Measurements from ENCODE around the gene ENDOV. TPM values are rescaled to one million over a fixed set of nuclear protein-coding genes. Genes with fewer than 3 reads are reported as not detected.

The ENDOV gene
- total RNA-seq, 4 donors from 2014 or later = 13.2 to 72.6 (median 36.8) TPM

DNA sequence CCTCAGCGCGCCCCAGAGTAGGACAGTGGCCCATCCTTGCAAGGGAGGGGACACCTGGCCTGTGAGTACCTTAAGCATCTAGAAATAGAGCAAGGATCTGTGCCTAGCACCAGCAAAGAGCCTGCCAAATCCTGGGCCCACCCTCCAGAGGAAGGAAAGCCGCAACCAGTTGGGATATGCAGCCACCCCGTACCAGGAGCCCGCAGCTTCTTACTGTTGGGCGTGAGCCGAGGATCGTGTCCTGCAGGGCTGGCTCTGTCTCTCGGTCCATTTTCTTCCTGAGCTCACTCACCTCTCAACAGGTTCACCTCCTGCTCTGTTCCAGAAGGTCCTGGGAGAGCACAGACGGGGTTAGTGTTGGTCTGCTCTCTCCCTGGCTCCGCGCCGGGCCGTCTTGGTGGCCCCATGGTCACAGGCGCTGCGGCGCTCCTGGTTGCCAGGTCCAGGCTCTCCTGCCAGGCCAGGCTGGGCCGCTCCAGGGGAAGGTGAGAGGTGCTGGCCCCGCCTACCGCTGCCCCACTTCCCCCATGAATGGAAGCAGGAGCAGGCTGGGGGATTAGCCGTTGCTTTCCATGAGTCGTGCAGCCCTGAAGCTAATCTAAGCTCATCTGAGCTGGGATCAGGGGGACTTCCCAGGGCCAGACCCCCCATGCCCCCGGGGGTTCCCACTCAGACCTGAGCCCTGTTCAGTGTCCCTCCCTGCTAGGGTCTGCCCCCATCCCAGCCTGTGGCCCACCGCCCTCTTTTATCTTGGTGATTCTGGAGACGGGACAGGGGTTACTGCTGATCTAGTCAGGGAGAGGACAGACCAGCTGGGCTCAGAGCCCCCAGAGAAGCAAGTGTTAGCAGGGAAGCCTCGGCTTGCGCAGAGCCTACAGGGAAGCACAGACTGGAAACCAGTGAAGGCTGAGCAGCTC is 12.7 kb downstream of the ENDOV start:
- no peak overlapping the region for H3K27ac ChIP-seq
- H3K9me3 ChIP-seq = no peaks in the 10 kb centered on the region
- TF ChIP-seq, protein P1, sequence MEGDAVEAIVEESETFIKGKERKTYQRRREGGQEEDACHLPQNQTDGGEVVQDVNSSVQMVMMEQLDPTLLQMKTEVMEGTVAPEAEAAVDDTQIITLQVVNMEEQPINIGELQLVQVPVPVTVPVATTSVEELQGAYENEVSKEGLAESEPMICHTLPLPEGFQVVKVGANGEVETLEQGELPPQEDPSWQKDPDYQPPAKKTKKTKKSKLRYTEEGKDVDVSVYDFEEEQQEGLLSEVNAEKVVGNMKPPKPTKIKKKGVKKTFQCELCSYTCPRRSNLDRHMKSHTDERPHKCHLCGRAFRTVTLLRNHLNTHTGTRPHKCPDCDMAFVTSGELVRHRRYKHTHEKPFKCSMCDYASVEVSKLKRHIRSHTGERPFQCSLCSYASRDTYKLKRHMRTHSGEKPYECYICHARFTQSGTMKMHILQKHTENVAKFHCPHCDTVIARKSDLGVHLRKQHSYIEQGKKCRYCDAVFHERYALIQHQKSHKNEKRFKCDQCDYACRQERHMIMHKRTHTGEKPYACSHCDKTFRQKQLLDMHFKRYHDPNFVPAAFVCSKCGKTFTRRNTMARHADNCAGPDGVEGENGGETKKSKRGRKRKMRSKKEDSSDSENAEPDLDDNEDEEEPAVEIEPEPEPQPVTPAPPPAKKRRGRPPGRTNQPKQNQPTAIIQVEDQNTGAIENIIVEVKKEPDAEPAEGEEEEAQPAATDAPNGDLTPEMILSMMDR (IDR thresholded peaks at IDR 0.05) = no peak
- no peak for TF ChIP-seq POLR2A (IDR thresholded peaks at IDR 0.05)

DNA sequence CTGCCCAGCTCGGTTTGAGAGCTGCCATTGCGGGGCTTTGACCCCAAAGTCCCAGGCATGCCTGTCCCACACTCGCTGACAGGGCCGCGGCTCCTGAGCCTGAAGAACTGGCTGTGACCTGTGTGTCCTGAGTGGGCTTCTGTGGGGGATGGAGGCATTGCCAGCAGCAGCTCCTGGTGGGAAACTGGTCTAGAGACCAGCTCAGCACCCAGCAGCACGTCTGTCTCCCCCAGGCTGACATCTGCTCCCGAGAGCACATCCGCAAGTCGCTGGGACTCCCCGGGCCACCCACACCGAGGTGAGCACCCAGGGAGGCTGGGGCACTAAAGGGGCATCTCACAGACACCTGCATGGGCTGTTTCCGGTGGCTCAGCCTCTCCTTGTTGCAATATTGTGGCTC is 13.4 kb downstream of the ENDOV start:
- TF ChIP-seq POLR2A (IDR thresholded peaks at IDR 0.05) = no peak
- TF ChIP-seq, protein P1 (IDR thresholded peaks at IDR 0.05) = no peak
- no peaks in the 10 kb centered on the region for H3K27me3 ChIP-seq
- H3K36me3 ChIP-seq = no peaks in the 10 kb centered on the region
- no peak overlapping the region for H3K4me3 ChIP-seq
- H3K9me3 ChIP-seq = no peaks in the 10 kb centered on the region
- DNase-seq = peak in 1 of 3 donors; percentile 46
- no peak overlapping the region for H3K27ac ChIP-seq
- peaks cover 0 to 10% (median 0%) of the 10 kb centered on the region in 4 donors for H3K4me1 ChIP-seq

More for the DNA sequence above, 12.7 kb downstream of the ENDOV start:
- Histone ChIP-seq H3K36me3 (no peaks in the 10 kb centered on the region), H3K4me1 (peaks cover 0 to 10% (median 0%) of the 10 kb centered on the region in 4 donors), H3K4me3 (no peak overlapping the region), H3K27me3 (no peaks in the 10 kb centered on the region)
- DNase-seq = peak in 1 of 3 donors; percentile 27

DNA sequence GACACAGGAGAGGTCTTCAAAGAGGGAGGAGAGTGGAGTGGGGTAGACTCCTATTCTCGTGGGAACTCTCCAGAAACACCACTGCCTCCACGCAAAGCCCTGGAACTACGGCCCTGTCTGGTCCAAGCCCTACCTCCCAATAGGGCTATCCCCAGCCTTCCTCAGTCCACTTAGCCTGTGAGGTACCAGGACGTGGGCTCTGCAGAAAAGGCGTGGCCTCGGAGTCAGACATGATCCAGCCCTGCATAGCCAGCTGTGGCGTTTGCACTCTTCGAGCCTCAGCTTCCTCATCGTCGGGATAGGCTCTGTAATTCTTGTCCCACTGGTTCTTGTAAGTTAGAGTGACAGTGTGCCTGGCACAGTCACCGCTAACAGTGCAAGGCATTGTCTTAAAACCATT is 13.8 kb downstream of the ENDOV start:
- TF ChIP-seq, protein P1 (IDR thresholded peaks at IDR 0.05) = no peak
- no peak for TF ChIP-seq POLR2A (IDR thresholded peaks at IDR 0.05)
- Histone ChIP-seq H3K27ac (no peak overlapping the region), H3K27me3 (no peaks in the 10 kb centered on the region), H3K9me3 (no peaks in the 10 kb centered on the region), H3K36me3 (no peaks in the 10 kb centered on the region), H3K4me3 (no peak overlapping the region), H3K4me1 (peaks cover 0 to 10% (median 0%) of the 10 kb centered on the region in 4 donors)
- peak in 1 of 3 donors; percentile 39 for DNase-seq

DNA sequence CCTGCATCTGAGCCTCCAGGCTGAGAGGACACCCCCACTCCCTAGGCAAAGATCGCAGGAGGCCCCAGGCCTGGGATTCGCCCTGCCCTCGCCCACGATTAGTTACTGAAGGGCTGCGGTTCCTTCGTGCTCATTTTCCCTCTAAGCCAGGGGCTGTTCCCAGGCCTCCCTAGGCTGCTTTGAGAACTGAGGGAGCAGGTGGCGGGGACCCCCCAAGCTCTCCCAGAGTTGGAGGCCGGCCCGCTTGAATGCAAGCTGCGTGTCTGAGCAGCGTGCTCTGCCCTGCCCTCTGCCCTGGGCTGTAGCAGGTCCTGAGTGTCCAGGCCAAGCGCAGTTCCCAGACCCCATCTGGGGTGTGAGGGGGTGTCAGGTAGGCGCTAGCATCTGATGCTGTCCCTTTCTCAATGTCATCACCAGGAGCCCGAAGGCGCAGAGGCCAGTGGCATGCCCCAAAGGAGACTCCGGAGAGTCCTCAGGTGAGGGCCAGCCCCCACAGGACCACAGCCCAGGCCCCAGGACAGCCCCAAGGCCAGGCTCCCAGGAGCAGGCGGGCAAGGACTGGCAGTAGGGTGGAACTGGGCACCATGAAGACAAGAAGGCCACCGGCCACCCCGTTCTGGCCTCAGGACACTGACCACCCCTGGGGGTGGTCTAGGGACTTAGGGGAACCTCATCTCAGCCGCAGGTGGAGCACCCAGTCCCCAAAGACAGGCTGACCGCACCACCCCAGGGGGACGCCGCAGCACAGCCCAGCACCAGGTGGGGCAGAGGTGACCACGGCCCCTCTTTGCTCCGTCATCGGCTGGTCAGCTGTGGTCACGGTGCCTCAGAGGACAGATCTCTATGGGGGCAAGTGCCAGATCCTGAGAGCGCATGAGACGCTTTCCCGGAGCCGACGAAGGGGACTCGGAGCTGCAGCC is 14.6 kb downstream of the ENDOV start:
- Histone ChIP-seq H3K36me3 (no peaks in the 10 kb centered on the region), H3K27ac (no peak overlapping the region), H3K27me3 (no peaks in the 10 kb centered on the region), H3K4me3 (no peak overlapping the region), H3K9me3 (no peaks in the 10 kb centered on the region), H3K4me1 (peaks cover 0 to 8% (median 0%) of the 10 kb centered on the region in 4 donors)
- DNase-seq = peak in 1 of 3 donors; percentile 40
- TF ChIP-seq, protein P1 (IDR thresholded peaks at IDR 0.05) = no peak
- TF ChIP-seq POLR2A (IDR thresholded peaks at IDR 0.05) = no peak

DNA sequence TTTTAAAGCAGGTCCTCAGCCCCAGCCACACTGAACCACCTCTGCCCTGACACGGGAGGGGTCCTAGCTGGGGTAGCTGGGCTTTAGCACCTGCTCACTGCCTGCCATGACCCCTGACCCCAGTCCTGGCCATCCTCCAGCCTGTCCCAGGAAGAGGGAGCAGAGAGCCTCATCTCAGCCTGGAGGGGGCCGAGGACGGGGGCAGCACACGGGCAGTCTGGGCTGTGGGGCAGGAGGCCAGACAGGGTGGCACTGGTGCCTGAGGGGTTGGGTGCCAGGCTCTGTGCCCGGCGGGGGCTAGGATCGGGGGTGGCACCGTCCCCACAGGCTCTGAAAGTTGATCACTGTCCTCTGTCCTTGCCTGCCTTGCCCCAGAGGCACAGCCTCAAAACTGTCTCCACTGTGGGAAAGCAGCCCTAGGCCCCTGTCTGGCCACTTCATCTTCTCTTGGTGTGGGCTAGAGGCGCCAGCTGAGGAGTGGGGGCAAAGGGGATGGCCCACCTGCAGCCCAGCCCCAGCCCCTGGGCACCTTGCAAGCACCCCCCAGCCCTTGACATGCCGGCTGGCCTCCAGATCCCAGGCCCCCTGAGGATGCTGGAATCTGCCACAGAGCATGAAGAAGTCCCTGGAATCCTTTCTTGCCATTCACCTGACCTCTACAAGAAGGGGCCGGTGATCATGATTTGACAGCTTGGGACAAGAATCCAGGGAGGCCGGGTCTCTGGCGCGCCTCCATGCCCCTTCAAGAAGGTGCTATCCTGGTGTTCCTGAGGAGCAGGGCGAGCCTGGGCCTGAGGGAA is 15.7 kb downstream of the ENDOV start:
- Histone ChIP-seq H3K4me1 (peaks cover 0 to 8% (median 0%) of the 10 kb centered on the region in 4 donors), H3K9me3 (no peaks in the 10 kb centered on the region), H3K36me3 (no peaks in the 10 kb centered on the region), H3K27ac (no peak overlapping the region), H3K4me3 (no peak overlapping the region), H3K27me3 (no peaks in the 10 kb centered on the region)
- TF ChIP-seq, protein P1 (IDR thresholded peaks at IDR 0.05) = no peak
- TF ChIP-seq POLR2A (IDR thresholded peaks at IDR 0.05) = no peak
- peak in 1 of 3 donors; percentile 35 for DNase-seq
